H1 (cell line): ENCODE data around the gene NPTN. TPM values are rescaled to one million over a fixed set of nuclear protein-coding genes. Genes with fewer than 3 reads are reported as not detected.

Experiments
- ASH2L ChIP-seq: fragments of 200-600, 300-600 bp; sonication (generic); IDR thresholded peaks from one replicate; pipeline ENCODE4 v1.7.1; 2017; ENCODE audit warnings: low read length
- BRCA1 ChIP-seq: IDR thresholded peaks from 2 replicates; pipeline ENCODE4 v1.6.1; 2012; ENCODE audit warnings: low read depth, low read length, improper control_type of control experiment
- PHF8 ChIP-seq: fragments of 200-600 bp; sonication (generic); conservative IDR thresholded peaks from 2 replicates; pipeline ENCODE4 v1.7.1; 2012; ENCODE audit warnings: low read depth, mild to moderate bottlenecking, inconsistent platforms, low read length, moderate library complexity
- SP4 ChIP-seq: IDR thresholded peaks from 2 replicates; pipeline ENCODE4 v1.6.1; 2012; ENCODE audit warnings: low read length, inconsistent platforms
- TAF1 ChIP-seq: IDR thresholded peaks from 2 replicates; pipeline ENCODE4 v1.6.1; 2011; ENCODE audit warnings: mild to moderate bottlenecking, low read depth, low read length
- polyA plus RNA-seq, 7 experiments: library from polyadenylated mRNA; depleted of rRNA in 3 of 7; stranded (reverse) in 5 of 7; unstranded in 2 of 7; fragments of >200 nt in 5 of 7; fragments of 200-250 nt in 2 of 7; gene quantifications; 1 replicate in 5 of 7; 2 replicates in 1 of 7; 4 replicates in 1 of 7; pipeline versions ENCODE4 v1.2.1 to v1.2.3, GENCODE V29; 2011 to 2013; ENCODE audit warnings: missing spikeins in 2 of 7, mixed read lengths in 2 of 7
- total RNA-seq: library from RNA; stranded (reverse); fragmentation: NEBNext Ultra II Directional; extraction: Animal tissue kit (Norgen Biotek cat#: 25700); gene quantifications from 2 replicates; pipeline ENCODE4 v1.2.1, GENCODE V29; 2021

Gene NPTN
- total and polyA plus RNA-seq, 2 of the 8 experiments (the other 6 are each of a cell fraction or from before 2014, with no cell fraction given): 67.0 to 113 TPM

DNA sequence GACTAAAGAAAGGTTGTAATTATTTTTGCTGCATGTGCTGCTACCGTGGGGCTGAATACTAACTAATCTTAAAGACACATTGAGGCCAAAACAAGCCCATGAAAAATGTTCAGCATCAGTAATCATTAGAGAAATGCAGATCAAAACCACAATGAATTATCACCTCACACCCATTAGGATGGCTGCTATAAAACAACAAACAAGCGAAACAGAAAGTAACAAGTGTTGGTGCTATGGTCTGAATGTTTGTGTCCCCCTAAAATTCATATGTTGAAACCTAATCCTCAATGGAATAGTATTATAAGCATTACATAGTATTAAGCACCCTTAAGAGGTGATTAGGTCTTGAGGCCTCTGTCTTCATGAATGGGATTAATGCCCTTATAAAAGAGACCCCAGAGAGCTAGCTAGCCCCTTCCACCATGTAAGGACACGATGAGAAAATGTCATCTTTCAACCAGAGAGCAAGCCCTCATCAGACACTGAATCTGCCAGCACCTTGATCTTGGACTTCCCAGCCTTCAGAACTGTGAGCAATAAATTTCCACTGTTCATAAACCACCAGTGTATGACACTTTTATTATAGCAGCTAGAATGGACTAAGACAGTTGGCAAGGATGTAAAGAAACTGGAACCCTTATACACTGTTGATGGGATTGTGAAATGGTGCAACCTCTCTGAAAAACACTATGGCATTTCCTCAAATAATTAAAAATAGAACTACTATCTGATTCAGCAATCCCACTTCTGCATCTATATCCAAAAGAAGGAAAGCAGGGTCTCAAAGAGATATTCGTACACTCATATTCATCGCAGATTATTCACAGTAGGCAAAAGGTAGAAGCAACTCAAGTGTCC is 114.1 kb downstream of the NPTN start (continued):
- no peak for TF ChIP-seq BRCA1
- TF ChIP-seq TAF1: no peak
- no peak for TF ChIP-seq PHF8
- no peak for TF ChIP-seq SP4
- peak; percentile 2 for TF ChIP-seq ASH2L
